Mucosa of gallbladder (tissue), 1 donor: ENCODE results near the gene MAP4K5. TPM values are rescaled to one million over a fixed set of nuclear protein-coding genes. Genes with fewer than 3 reads are reported as not detected.

ENCODE experiments used
- DNase-seq: peaks from one replicate; pipeline ENCODE4 v3.0.0-alpha.2; 2020; ENCODE audit warnings: low spot score
- total RNA-seq: library from RNA; stranded (reverse); gene quantifications from one replicate; pipeline ENCODE4 v1.2.1, GENCODE V29; 2021
- donor health status: DM: no; HTN: no; CAD: no.

Gene MAP4K5
- total RNA-seq, 1 donor from 2014 or later: 50.9 TPM

GRCh38 chr14:50399251-50400032 lies 132.9 kb downstream of the MAP4K5 start:
- no peak for DNase-seq

GRCh38 chr14:50398189-50398580 lies 134.2 kb downstream of the MAP4K5 start:
- no peak for DNase-seq

GRCh38 chr14:50397390-50398188 lies 134.8 kb downstream of the MAP4K5 start:
- DNase-seq: no peak

- peak; percentile 55 for DNase-seq
Measured at GRCh38 chr14:50396631-50397389, 135.6 kb downstream of the MAP4K5 start, which contains the start of gene CDKL1. CDKL1 (minus strand) TSS chr14:50396881; CDS start chr14:50395868, 1,013 bp downstream.

GRCh38 chr14:50395448-50395847 lies 136.9 kb downstream of the MAP4K5 start:
- DNase-seq: no peak

DNA sequence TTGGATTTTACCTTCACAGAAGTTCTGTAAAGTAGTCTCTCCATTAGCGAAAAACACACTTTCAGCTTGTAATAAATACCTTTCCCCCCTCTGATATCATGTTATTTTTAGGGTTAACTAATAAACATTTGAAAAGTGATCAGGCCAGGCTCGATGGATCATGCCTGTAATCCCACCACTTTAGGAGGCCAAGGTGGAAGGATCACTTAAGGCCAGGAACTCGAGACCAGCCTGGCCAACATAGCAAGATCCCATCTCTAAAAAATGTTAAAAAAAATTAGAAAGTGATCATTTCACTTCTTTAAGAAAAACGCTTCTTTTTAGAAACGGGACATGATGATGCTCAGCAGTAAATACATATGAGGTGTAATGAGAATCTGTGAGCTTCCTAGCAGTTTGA lies 137.7 kb downstream of the MAP4K5 start:
- DNase-seq: no peak

DNA sequence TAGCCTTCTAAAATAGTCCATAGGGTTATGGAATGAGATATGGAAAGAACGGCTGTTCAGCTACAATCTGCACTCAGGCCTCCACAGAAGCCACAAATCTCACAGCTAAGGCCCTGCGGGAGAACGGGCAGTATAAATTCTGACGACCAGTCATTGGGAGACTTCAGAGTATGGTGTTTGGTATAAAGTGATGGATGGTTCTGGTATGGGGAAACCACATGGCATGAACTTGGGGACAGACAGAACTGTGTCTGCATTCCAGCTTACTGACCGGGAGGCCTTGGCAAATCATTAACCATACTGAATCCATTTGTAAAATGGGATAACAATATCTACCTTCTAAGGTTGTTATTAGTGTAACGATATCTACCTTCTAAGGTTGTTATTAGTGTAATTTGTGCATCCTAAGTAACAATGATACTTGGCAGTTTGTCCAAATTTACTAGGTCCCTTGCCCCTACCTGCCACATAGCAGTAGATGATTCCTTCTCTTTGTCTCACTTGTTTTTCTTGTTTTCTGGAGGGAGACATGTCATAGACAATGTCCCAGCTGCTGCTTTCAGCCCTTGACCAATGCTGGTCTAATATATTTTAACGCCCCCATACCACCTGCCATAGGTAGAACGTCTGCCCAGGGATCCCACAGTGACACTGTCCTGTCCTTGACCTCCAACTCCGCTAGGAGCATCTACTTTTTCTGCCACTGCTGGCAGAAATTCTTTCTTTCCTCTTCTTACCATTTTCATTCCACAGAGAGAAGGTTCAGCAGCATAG lies 142.5 kb downstream of the MAP4K5 start:
- DNase-seq: no peak

DNA sequence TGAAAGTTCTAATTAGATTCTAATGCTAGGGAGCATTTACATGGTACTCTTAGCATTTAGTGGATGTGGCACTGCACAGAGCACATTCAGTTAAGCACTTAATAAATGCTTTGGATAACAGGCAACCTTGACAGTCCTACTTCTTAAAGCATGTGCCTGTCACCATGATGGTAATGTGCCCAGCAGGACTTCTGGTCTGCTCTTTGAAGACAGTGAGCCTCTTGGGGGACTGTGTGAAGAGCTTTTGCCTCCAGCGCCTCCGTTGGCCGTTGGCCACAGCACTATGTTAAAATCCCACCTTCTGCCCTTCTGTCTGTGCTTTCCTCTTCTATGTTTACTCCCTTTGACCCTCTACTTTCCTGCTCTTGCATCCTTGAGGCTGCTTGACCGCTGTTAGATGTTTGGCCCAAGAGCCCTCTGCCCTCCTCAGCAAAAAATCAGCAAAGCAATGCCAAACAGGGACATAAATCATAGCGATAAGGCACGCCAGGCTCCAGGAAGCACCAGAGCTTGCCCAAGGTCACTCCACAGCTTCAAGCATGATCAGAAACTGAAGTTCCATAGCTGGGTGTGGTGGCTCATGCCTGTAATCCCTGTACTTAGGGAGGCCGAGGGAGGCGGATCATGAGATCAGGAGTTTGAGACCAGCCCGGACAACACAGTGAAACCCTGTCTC lies 144.0 kb downstream of the MAP4K5 start:
- DNase-seq: peak; percentile 71

- no peak for DNase-seq
Measured at GRCh38 chr14:50387548-50387947, 144.8 kb downstream of the MAP4K5 start.

DNA sequence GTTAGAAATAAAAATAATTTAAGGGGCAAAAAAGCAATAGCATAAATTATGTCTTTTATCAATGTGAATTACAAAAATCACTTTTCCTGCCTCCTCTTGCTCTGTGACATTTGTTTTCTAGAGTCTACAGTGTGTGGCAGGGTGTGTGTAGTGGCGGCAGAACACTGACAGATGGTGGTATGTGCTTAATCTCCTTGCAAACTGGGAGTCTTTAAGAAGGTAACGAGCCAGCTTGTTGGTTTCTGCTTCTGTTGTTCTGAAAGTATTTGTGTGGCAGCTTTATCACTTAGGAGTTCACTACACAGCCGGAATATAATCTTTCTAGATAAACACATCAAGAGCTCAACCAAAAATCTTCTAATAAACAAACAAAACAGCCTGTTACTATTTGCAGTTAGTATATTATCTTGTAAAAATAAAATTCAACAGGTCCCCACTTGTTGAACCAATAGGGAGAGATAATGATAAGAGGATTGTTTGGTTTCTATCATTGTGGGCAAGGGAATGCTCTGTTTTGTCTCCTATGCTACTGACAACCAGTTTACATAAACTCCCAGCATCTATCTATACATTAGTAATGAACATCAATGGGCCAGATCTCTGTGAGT lies 148.6 kb downstream of the MAP4K5 start:
- no peak for DNase-seq

GRCh38 chr14:50381823-50382287 lies 150.5 kb downstream of the MAP4K5 start:
- DNase-seq: no peak

DNA sequence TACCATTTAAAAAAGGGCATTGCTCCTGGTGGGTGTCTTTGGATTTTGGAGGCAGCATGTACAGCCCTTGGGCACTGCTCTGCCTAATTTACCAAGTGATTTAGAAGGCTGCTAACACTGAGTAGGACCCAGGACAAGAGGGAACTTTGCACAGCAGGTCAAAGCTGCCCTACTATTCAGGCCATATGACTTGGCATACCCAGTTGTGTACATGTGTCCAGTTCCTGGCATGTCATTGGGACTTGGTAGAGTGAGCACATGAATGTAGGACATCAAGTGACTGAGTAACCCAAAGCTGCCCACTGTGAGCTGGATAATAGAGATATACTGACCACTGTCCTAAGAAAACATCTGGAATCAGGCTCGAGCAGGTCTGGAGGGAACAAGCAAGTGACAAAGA lies 151.4 kb downstream of the MAP4K5 start:
- no peak for DNase-seq

- no peak for DNase-seq
Measured at GRCh38 chr14:50380455-50380854, 151.9 kb downstream of the MAP4K5 start.

DNA sequence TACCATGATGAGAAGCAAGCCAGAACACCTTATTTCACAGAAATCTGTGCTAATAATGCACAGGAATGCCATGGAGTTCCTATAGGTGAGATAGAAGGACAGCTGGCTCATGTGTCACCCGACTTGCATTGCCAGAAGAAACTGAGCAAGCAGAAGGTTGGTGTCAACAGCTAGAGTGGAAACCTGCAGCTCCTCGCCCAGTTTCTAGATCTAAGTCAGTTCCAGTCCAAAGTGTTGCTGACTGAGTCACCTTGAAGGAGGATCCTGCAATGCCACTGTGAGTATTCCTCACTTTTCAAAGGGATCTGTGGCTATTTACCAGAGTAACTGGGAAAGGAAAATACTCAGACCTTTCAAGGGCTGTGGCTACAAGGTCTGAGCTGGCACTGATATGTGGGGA lies 152.8 kb downstream of the MAP4K5 start:
- DNase-seq: no peak

DNA sequence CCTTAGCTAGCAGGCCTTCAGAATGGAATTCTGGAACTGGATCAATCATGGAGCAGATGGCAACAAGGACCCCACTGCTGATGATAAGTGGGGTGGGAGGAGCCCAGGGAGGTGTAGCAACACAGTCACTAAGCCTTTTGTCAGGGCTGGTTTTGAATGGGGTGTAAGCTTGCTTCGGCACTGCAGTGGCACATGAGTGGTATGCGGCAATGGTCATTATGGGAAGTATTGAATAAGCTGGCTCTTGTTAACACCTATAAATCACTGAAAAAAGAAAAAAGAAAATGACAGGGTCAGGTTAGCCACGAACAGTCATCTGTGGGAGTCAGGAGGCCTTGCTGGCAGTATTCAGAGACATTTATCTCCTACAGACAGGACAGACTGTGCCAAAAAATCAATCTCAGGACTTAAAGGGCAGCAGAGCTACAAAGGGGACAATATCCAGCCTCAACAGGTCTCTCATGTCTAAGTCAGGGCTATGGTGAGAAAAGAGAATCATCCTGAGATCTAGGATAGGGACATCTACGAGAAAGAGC lies 154.8 kb downstream of the MAP4K5 start:
- no peak for DNase-seq

- no peak for DNase-seq
Measured at GRCh38 chr14:50375760-50376159, 156.6 kb downstream of the MAP4K5 start.

GRCh38 chr14:50373959-50374358 lies 158.4 kb downstream of the MAP4K5 start:
- DNase-seq: no peak

GRCh38 chr14:50371546-50371945 lies 160.8 kb downstream of the MAP4K5 start:
- DNase-seq: no peak
